SJCRH30 (cell line): ENCODE results near the gene SLC51A. TPM values are rescaled to one million over a fixed set of nuclear protein-coding genes. Genes with fewer than 3 reads are reported as not detected.
"Not testable (repeated sequence)": the region's sequence is repeated elsewhere in the genome, so short reads cannot be mapped to it uniquely, and the experiment has no call there.

ENCODE experiments used
- DNase-seq, 2 experiments: peaks; one replicate each; pipeline ENCODE4 v3.0.0-alpha.2; 2015 to 2020
- H3K27ac ChIP-seq: fragments of 250-450 bp; sonication (Bioruptor Pico); 2 replicates; pipeline ENCODE4 v1.5.1; 2020; ENCODE audit warnings: mild to moderate bottlenecking, moderate library complexity
- H3K27me3 ChIP-seq: fragments of 250-450 bp; sonication (Bioruptor Pico); 2 replicates; pipeline ENCODE4 v1.5.1; 2020; ENCODE audit warnings: mild to moderate bottlenecking, moderate library complexity
- H3K36me3 ChIP-seq: fragments of 250-450 bp; sonication (Bioruptor Pico); 2 replicates; pipeline ENCODE4 v1.5.1; 2020; ENCODE audit warnings: mild to moderate bottlenecking, moderate library complexity
- H3K4me1 ChIP-seq: fragments of 250-450 bp; sonication (Bioruptor Pico); 2 replicates; pipeline ENCODE4 v1.5.1; 2020; ENCODE audit warnings: mild to moderate bottlenecking, moderate library complexity
- H3K4me3 ChIP-seq: fragments of 250-450 bp; sonication (Bioruptor Pico); 2 replicates; pipeline ENCODE4 v1.5.1; 2020; ENCODE audit warnings: mild to moderate bottlenecking, moderate library complexity
- H3K9me3 ChIP-seq: fragments of 250-450 bp; sonication (Bioruptor Pico); replicated peaks from 2 replicates; pipeline ENCODE4 v1.5.1; 2020; ENCODE audit warnings: mild to moderate bottlenecking, moderate library complexity
- total RNA-seq: library from RNA; depleted of rRNA; stranded (reverse); fragments of >200 nt; shearing (Covaris generic); gene quantifications from 2 replicates; pipeline ENCODE4 v1.2.3, GENCODE V29; 2014

Gene SLC51A
- total RNA-seq, 1 experiment from 2014 or later, result not detected

- Histone ChIP-seq H3K27ac (no peak overlapping the region), H3K9me3 (no peaks in the 10 kb centered on the region), H3K4me3 (no peak overlapping the region), H3K27me3 (no peaks in the 10 kb centered on the region), H3K4me1 (no peaks in the 10 kb centered on the region), H3K36me3 (no peaks in the 10 kb centered on the region)
- no peak for DNase-seq
These were observed 19.3 kb downstream of the SLC51A start for GRCh38 chr3:196235452-196236122.

- Histone ChIP-seq H3K27me3 (no peaks in the 10 kb centered on the region), H3K36me3 (no peaks in the 10 kb centered on the region), H3K27ac (no peak overlapping the region), H3K9me3 (no peaks in the 10 kb centered on the region), H3K4me1 (no peaks in the 10 kb centered on the region), H3K4me3 (no peak overlapping the region)
- no peak for DNase-seq
These were observed 19.9 kb downstream of the SLC51A start for GRCh38 chr3:196236223-196236622.

- DNase-seq, result no peak
- no peak overlapping the region for H3K27ac ChIP-seq
- no peak overlapping the region for H3K4me3 ChIP-seq
- H3K4me1 ChIP-seq, result no peaks in the 10 kb centered on the region
- H3K27me3 ChIP-seq, result no peaks in the 10 kb centered on the region
- no peaks in the 10 kb centered on the region for H3K9me3 ChIP-seq
- H3K36me3 ChIP-seq, result 0 out of 2 replicates have a peak, but pooled peaks cover under 1% of the 10 kb centered on the region
These were observed 20.9 kb downstream of the SLC51A start for GRCh38 chr3:196237203-196237602.

GRCh38 chr3:196238612-196239560 is 22.6 kb downstream of the SLC51A start:
- H3K4me3 ChIP-seq, result no peak overlapping the region
- peaks cover 3% of the 10 kb centered on the region; the same call in 1 of the 2 replicates for H3K36me3 ChIP-seq
- H3K27ac ChIP-seq, result no peak overlapping the region
- DNase-seq, result no peak
- no peaks in the 10 kb centered on the region for H3K9me3 ChIP-seq
- no peaks in the 10 kb centered on the region for H3K27me3 ChIP-seq
- H3K4me1 ChIP-seq, result no peaks in the 10 kb centered on the region

GRCh38 chr3:196240424-196240823 is 24.1 kb downstream of the SLC51A start:
- H3K36me3 ChIP-seq, result peaks cover 3% of the 10 kb centered on the region; the same call in 1 of the 2 replicates

GRCh38 chr3:196241704-196242103 is 25.4 kb downstream of the SLC51A start:
- peaks cover 5% of the 10 kb centered on the region; the same call in 1 of the 2 replicates for H3K36me3 ChIP-seq

More at GRCh38 chr3:196240424-196240823, 24.1 kb downstream of the SLC51A start:
- H3K4me1 ChIP-seq, result no peaks in the 10 kb centered on the region
- no peak overlapping the region for H3K4me3 ChIP-seq
- H3K27me3 ChIP-seq, result no peaks in the 10 kb centered on the region
- no peak for DNase-seq
- H3K9me3 ChIP-seq, result no peaks in the 10 kb centered on the region
- no peak overlapping the region for H3K27ac ChIP-seq

GRCh38 chr3:196244166-196244565 is 27.8 kb downstream of the SLC51A start:
- not testable (repeated sequence) for H3K4me3 ChIP-seq, H3K27ac ChIP-seq, H3K27me3 ChIP-seq, H3K36me3 ChIP-seq, DNase-seq, H3K9me3 ChIP-seq, H3K4me1 ChIP-seq

More at GRCh38 chr3:196241704-196242103, 25.4 kb downstream of the SLC51A start:
- DNase-seq, result no peak
- Histone ChIP-seq H3K4me1 (no peaks in the 10 kb centered on the region), H3K4me3 (no peak overlapping the region), H3K9me3 (no peaks in the 10 kb centered on the region), H3K27me3 (no peaks in the 10 kb centered on the region), H3K27ac (no peak overlapping the region)

GRCh38 chr3:196246612-196247308 is 30.4 kb downstream of the SLC51A start:
- H3K36me3 ChIP-seq, result peaks cover 5% of the 10 kb centered on the region; the same call in 1 of the 2 replicates
- H3K27ac ChIP-seq, result no peak overlapping the region
- H3K9me3 ChIP-seq, result no peaks in the 10 kb centered on the region
- H3K4me3 ChIP-seq, result no peak overlapping the region
- no peaks in the 10 kb centered on the region for H3K27me3 ChIP-seq
- DNase-seq, result no peak
- no peaks in the 10 kb centered on the region for H3K4me1 ChIP-seq

- no peak overlapping the region for H3K27ac ChIP-seq
- no peak for DNase-seq
- H3K4me3 ChIP-seq, result no peak overlapping the region
- no peaks in the 10 kb centered on the region for H3K36me3 ChIP-seq
- no peaks in the 10 kb centered on the region for H3K27me3 ChIP-seq
- H3K9me3 ChIP-seq, result no peaks in the 10 kb centered on the region
- no peaks in the 10 kb centered on the region for H3K4me1 ChIP-seq
These were observed 35.6 kb downstream of the SLC51A start for GRCh38 chr3:196251918-196252317.

- Histone ChIP-seq H3K27ac (no peak overlapping the region), H3K27me3 (no peaks in the 10 kb centered on the region), H3K4me1 (no peaks in the 10 kb centered on the region), H3K36me3 (no peaks in the 10 kb centered on the region), H3K9me3 (no peaks in the 10 kb centered on the region), H3K4me3 (no peak overlapping the region)
- DNase-seq, result no peak
These were observed 38.3 kb downstream of the SLC51A start for GRCh38 chr3:196254376-196255283.

- Histone ChIP-seq H3K4me3 (no peak overlapping the region), H3K4me1 (no peaks in the 10 kb centered on the region), H3K36me3 (no peaks in the 10 kb centered on the region), H3K27me3 (no peaks in the 10 kb centered on the region), H3K9me3 (no peaks in the 10 kb centered on the region), H3K27ac (no peak overlapping the region)
- DNase-seq, result no peak
These were observed 39.4 kb downstream of the SLC51A start for GRCh38 chr3:196255776-196256175.

GRCh38 chr3:196260784-196261183 is 44.5 kb downstream of the SLC51A start:
- H3K9me3 ChIP-seq, result no peaks in the 10 kb centered on the region
- no peaks in the 10 kb centered on the region for H3K27me3 ChIP-seq
- no peaks in the 10 kb centered on the region for H3K4me1 ChIP-seq
- no peak overlapping the region for H3K27ac ChIP-seq
- DNase-seq, result no peak
- H3K4me3 ChIP-seq, result no peak overlapping the region
- 0 out of 2 replicates have a peak, but pooled peaks cover 2% of the 10 kb centered on the region for H3K36me3 ChIP-seq

- Histone ChIP-seq H3K9me3 (no peaks in the 10 kb centered on the region), H3K4me1 (no peaks in the 10 kb centered on the region), H3K27ac (no peak overlapping the region), H3K36me3 (0 out of 2 replicates have a peak, but pooled peaks cover 2% of the 10 kb centered on the region), H3K4me3 (no peak overlapping the region), H3K27me3 (no peaks in the 10 kb centered on the region)
- DNase-seq, result no peak
These were observed 47.5 kb downstream of the SLC51A start for GRCh38 chr3:196263819-196264218.
